Ramos (cell line): ENCODE results near the gene MICU1.
"Not testable (repeated sequence)": the region's sequence is repeated elsewhere in the genome, so short reads cannot be mapped to it uniquely, and the experiment has no call there.

Source experiments
- in situ Hi-C: fragments of 300-500 bp; cut with MboI; formaldehyde crosslinking; loops from one replicate; pipeline ENCODE4 v1.14.3; 2022; ENCODE audit warnings: low sequenced_read_pairs; ENCODE audit not compliant: unreplicated experiment

MICU1 gene

GRCh38 chr10:72466018-72466417 lies 159.9 kb downstream of the MICU1 start:
- in situ Hi-C loops, result no loop called here

- in situ Hi-C loops, result no loop called here
Measured at GRCh38 chr10:72464438-72464837, 161.4 kb downstream of the MICU1 start.

- in situ Hi-C loops, result no loop called here
Measured at GRCh38 chr10:72462261-72462660, 163.6 kb downstream of the MICU1 start.

DNA sequence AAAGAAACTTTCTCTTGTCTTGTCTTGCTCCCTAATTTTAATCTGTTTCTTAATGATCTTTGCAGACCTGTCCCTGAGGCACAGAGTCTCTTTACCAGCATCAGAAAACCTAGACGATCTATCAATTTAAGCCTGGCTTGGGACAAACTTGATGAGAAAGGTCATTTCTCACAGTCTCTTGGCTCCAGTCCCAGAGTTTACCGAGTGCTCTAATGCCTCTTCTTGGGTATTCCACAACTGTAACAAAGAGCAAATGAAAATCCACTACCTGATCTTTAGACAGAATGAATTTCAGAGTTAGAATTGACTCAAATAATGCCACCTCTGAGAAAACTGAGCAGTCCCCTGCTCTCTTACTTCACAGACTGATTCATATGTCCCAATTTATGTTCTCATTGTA lies 164.8 kb downstream of the MICU1 start:
- in situ Hi-C loops, result no loop called here

- in situ Hi-C loops, result no loop called here
Measured at GRCh38 chr10:72460284-72460876, 165.5 kb downstream of the MICU1 start.

DNA sequence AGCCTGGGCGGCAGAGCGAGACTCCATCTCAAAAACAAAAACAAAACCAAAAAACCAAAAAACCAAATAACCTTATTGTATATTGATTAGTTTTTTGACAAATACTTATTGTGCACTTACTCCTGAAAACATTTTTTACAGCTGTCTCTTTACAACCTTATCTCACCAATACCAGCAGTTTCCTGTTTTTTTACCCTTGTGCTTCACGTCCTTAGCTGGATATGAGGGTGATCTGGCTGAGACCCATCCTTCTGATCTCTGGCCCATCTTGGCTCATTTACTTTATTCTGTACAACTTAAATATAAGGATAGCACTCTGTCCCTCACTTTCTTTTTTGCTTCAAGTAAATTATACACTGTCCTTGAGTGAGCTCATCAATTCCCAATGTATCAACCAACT lies 166.6 kb downstream of the MICU1 start:
- in situ Hi-C loops, result no loop called here

DNA sequence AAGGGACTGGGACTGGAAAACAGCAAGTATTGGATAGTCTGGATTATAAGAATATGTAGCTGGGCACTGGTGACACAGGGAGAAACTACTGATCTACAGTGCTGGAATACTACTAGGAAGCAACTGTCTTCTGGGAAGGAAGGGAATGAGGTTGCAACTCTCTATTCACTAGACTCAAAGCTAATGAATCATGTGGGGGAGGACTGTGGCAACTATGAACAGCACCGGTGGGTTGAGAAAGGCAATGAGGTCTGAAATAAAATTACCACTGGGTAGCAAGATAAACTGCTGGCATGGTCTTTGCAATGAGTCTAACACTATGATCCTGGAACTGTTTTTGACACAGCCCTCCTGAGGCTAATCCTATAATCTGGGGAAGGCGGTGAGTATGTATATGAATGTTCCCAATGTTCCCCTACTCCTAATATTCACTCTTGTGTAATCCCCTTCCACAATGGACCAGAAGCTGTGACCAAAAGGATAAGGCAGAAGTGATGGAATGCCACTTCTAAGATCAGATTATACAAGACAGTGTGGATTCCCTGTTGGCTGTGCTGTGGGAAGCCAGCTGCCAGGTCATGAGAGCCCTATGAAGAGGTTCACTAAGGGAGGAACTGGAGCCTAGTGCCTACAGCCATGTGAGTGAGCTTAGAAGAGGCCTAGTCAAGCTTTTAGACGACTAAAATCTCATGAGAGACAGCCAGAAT lies 169.8 kb downstream of the MICU1 start:
- in situ Hi-C loops, result no loop called here

DNA sequence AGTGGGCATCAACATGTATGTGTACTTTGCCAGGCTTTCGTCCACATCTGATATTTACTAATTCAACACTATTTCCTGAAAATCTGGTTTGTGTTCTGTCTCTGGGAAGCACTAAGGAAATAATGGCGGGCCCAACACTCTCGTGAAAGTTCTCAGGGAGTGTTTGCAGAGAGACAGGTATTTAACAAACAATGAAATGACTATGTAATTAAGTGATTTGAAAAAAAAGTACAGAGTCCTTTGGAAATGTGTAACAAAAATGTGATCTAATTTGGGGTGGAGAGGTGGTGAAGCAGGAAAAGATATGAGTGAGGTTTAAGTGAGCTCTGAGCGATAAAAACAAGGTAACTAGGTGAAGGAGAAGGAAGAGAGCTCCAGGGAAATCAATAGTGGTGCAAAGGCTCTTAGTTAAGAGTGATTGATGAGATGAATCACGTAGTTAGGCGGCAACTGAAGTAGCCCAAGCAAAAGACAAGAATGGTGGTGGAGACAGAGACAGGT lies 175.9 kb downstream of the MICU1 start:
- in situ Hi-C loops, result no loop called here

DNA sequence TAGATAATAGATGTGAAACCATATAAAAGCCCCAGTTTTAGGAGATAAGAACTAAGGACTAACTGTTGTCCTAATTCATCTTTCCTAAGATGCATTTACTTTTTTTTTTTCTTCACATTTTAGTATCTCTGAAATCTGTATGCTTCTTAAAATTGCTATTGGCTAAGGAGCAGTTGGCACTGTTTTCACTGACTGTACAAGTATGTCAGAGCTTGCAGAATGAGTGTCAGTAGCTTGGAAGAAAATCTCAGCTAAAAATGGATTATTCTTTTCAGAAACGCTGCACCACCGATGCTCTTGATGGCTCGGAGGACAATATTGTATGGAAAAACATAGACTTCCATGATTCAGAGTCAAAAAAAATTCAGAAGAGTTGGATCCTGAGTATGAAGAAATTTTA lies 180.0 kb downstream of the MICU1 start:
- in situ Hi-C loops, result no loop called here

- in situ Hi-C loops, result not testable (repeated sequence)
Measured at GRCh38 chr10:72442969-72443368, 182.9 kb downstream of the MICU1 start.

GRCh38 chr10:72435570-72435969 lies 190.3 kb downstream of the MICU1 start:
- in situ Hi-C loops, result no loop called here

GRCh38 chr10:72430936-72431335 lies 194.9 kb downstream of the MICU1 start:
- in situ Hi-C loops, result not testable (repeated sequence)

DNA sequence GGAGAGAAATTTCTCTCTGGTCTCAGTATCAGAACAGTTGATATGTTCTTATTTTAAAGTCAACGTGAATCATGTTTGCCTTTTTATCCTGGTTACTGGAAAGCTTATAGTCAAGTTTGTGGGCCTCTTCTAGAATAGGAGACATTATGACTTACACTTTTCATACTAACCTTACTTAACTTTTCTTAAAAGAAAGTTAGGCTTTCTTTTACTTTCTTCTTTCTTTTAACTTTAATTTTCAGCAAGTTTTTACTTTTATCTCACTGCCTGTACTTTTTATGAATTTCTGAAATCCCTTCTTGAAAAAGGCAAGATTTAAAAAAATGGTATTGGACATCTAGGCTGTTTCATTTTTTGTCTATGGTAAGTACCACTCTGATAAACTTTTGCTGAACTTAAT lies 195.9 kb downstream of the MICU1 start:
- in situ Hi-C loops, result no loop called here

DNA sequence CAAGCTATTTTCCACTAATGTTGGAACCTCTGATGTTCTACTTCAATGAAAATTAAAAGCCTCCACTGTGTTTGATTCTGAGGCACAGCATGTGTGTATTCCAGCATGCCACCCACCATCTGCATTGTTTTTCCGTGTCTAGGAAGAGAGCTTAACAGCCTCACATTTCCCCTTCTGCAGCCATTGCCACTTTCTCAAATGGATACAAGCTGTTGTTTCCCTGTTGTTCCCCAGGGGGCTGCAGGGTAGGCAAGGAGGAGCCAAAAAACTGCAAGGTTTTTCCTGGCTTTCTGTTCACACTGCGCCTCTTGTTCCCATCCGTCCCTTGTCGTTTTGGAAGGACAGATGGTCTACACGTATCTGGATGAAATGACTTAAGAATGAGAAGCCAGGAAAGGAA lies 198.9 kb downstream of the MICU1 start:
- in situ Hi-C loops, result no loop called here

- in situ Hi-C loops, result no loop called here
Measured at GRCh38 chr10:72425133-72425532, 200.7 kb downstream of the MICU1 start.

- in situ Hi-C loops, result no loop called here
Measured at GRCh38 chr10:72424561-72424960, 201.3 kb downstream of the MICU1 start.

DNA sequence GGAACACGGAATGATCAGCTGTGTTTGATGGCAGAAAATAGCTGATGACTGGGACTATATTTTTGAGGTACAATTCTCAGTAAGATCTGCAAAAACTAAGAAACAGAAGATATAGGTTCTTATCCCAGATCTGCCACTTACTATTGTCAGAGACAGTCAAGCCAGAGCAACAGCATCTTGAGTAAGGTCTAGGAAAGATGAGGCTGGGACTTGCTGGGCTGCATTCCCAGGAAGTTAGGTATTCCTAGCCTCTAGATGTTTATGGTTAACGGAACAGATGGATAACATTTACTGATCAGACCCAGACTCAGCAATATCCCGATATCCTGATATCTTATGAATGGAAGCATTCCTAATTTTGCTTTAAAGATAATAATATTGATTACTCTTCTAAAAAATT lies 202.5 kb downstream of the MICU1 start:
- in situ Hi-C loops, result no loop called here

- in situ Hi-C loops, result no loop called here
Measured at GRCh38 chr10:72421885-72422540, 203.9 kb downstream of the MICU1 start.

DNA sequence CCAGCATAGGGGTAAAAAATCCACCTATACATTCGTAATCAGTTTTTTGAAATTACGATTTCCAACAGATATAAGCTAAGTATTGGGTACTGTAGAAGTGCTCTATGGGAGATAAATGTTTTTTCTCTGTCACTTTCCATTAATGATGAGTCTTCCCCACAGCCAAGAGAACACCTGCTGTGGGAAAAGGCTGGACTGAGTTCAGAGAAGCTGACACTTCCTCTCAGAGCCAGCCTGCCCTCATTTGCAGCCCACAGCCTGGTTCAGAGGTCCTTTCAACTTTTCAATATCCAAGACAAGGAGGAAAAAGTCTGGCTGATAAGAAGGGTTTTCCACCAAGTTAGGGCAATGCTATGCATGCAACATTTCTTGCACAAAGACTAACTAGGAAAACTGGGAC lies 206.6 kb downstream of the MICU1 start:
- in situ Hi-C loops, result no loop called here

- in situ Hi-C loops, result no loop called here
Measured at GRCh38 chr10:72418679-72419078, 207.2 kb downstream of the MICU1 start.

DNA sequence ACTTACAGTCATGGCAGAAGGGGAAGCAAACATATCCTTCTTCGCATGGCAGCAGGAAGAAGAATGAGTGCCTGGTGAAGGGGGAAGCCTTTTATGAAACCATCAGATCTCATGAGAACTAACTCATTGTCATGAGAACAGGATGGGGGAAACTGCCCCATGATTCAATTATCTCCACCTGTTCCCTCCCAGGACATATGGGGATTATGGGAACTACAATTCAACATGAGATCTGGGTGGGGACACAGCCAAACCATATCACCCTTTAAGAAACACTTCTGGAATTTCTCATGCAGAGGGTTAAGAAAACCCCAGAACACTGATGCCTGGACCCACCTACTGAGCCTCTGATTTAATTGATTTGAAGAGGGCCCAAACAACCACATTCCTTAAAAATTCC lies 207.9 kb downstream of the MICU1 start:
- in situ Hi-C loops, result no loop called here

DNA sequence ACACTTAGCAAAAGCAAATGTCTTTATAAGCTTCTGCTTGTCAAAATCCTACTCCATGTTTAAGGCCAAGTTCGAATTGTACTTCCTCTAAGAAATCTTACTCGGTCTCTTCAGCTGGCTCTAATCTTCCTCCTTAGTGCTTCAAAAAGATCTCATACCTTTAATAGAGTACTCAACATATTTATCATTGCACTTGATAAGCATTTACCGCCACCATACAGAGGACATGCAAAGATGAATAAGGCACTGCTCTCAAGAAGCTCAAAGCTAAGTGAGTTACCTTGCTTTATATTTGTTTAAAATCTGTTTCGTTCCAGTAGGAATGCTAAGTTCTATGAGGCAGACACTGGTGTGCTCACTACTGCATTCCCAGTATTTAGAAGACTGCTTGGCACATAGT lies 209.2 kb downstream of the MICU1 start:
- in situ Hi-C loops, result no loop called here
